Suprapubic skin (tissue), 4 donors: Measurements from ENCODE around the gene NEK2. TPM values are rescaled to one million over a fixed set of nuclear protein-coding genes. Genes with fewer than 3 reads are reported as not detected.

Experiments used
- DNase-seq, 2 donors: peaks; one replicate each; pipeline ENCODE4 v3.0.0-alpha.2; 2019; ENCODE audit warnings: low spot score in 2 of 2
- H3K27ac ChIP-seq: fragments of 200-600 bp; sonication (generic); one replicate; pipeline ENCODE4 v1.5.1; 2019
- H3K27me3 ChIP-seq: fragments of 200-600 bp; sonication (generic); one replicate; pipeline ENCODE4 v1.5.1; 2019
- H3K36me3 ChIP-seq: fragments of 200-600 bp; sonication (generic); one replicate; pipeline ENCODE4 v1.5.1; 2019
- H3K4me1 ChIP-seq: fragments of 200-600 bp; sonication (generic); one replicate; pipeline ENCODE4 v1.5.1; 2019
- H3K4me3 ChIP-seq: fragments of 200-600 bp; sonication (generic); one replicate; pipeline ENCODE4 v1.5.1; 2019; ENCODE audit warnings: mild to moderate bottlenecking
- H3K9me3 ChIP-seq: fragments of 200-600 bp; sonication (generic); one replicate; pipeline ENCODE4 v1.5.1; 2019
- CTCF ChIP-seq, 2 donors: fragments of 200-600 bp in 1 of 2; fragments of 450-650 bp in 1 of 2; sonication (generic) in 1 of 2; IDR thresholded peaks; one replicate each; pipeline ENCODE4 v1.5.1; 2016 to 2019; ENCODE audit warnings: antibody characterized with exemption in 2 of 2, mild to moderate bottlenecking in 1 of 2, moderate library complexity in 1 of 2
- EP300 ChIP-seq: sonication (generic); formaldehyde crosslinking; IDR thresholded peaks from one replicate; pipeline ENCODE4 v1.6.1; 2017; ENCODE audit warnings: antibody characterized with exemption
- POLR2A ChIP-seq, 2 donors: fragments of 450-650 bp; IDR thresholded peaks; one replicate each; pipeline ENCODE4 v1.6.1; 2017; ENCODE audit warnings: antibody characterized with exemption in 2 of 2, mild to moderate bottlenecking in 2 of 2, moderate library complexity in 2 of 2
- POLR2AphosphoS5 ChIP-seq, 3 donors: sonication (generic); formaldehyde crosslinking; IDR thresholded peaks; one replicate each; pipeline ENCODE4 v1.6.1; 2017; ENCODE audit warnings: antibody characterized with exemption in 3 of 3
- WGBS: methylation state at CpG from one replicate; pipeline ENCODE4 v1.1.5; 2018; 5-methylcytosine and 5-hydroxymethylcytosine counted together
- total RNA-seq, 4 donors: library from RNA; depleted of rRNA; stranded (reverse); fragments of >200 nt; gene quantifications; one replicate each; pipeline ENCODE4 v1.1.0, GENCODE V29; 2016

Gene NEK2
- total RNA-seq, 4 donors from 2014 or later, result 3.2 to 11.8 (median 3.6) TPM; not detected in 1

DNA sequence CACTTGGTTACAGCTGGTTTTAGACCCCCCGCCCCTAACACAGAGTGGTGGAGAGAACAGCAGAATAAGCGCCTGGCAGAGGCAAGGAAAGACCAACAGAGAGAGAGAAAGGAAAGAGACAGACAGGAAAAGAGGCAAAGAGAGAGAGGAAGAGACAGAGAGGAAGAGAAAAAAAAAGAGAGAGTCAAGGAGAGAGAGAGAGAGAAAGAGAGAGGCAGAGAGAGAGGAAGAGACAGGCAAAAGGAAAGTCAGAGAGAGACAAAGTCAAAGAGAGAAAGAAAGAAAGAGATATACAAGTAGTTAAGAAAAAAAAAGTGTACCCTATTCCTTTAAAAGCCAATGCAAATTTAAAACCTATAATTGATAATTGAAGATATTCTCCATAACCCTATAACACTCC lies 13.0 kb upstream of the NEK2 start:
- Histone ChIP-seq H3K9me3 (no peaks in the 10 kb centered on the region), H3K4me1 (no peaks in the 10 kb centered on the region), H3K4me3 (no peak overlapping the region), H3K27ac (no peak overlapping the region), H3K27me3 (no peaks in the 10 kb centered on the region), H3K36me3 (no peaks in the 10 kb centered on the region)
- no peak for TF ChIP-seq CTCF (IDR thresholded peaks at IDR 0.05)
- DNase-seq, result no peak
- WGBS, result 92% methylated on average over 2 of the region's 2 CpGs

DNA sequence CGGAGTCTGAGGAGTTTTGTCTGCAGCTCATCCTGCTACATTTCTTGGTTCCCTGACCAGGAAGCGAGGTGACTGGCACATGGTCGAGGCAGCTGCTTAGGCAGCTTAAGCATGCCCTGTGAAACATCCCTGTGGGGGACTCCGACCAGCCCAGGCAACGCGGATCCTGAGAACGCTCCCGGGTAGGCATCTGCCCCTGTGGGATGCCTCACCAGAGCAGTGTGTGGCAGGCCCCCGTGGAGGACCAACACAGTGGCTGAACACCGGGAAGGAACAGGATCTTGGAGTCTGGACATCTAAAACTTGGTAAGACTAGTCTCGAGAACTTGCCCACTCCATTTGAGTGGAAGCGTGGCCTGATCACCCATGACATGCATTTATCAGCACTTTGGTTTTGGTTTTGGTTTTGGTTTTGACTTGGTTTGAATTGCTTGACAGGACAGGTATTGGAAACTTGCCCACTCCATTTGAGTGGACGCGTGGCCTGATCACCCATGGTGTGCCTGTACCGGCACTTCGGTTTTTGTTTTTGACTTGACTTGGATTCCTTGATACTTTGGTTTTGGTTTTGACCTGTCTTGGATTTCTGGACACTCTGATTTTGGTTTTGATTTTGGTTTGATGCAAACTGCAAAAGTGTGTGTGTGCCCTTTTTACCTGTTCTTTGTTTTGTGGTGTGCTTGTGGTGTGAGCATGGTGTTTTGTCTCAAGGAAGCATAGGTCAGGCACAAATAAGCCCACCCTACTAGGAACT lies 12.2 kb upstream of the NEK2 start:
- H3K36me3 ChIP-seq, result no peaks in the 10 kb centered on the region
- no peaks in the 10 kb centered on the region for H3K9me3 ChIP-seq
- H3K4me3 ChIP-seq, result no peak overlapping the region
- no peaks in the 10 kb centered on the region for H3K4me1 ChIP-seq
- DNase-seq, result no peak
- WGBS, result 95% methylated on average over 16 of the region's 16 CpGs
- TF ChIP-seq POLR2A (IDR thresholded peaks at IDR 0.05), result no peak
- TF ChIP-seq CTCF (IDR thresholded peaks at IDR 0.05), result no peak
- TF ChIP-seq POLR2AphosphoS5 (IDR thresholded peaks at IDR 0.05), result no peak
- TF ChIP-seq EP300, result no peak
- H3K27ac ChIP-seq, result no peak overlapping the region
- H3K27me3 ChIP-seq, result no peaks in the 10 kb centered on the region

DNA sequence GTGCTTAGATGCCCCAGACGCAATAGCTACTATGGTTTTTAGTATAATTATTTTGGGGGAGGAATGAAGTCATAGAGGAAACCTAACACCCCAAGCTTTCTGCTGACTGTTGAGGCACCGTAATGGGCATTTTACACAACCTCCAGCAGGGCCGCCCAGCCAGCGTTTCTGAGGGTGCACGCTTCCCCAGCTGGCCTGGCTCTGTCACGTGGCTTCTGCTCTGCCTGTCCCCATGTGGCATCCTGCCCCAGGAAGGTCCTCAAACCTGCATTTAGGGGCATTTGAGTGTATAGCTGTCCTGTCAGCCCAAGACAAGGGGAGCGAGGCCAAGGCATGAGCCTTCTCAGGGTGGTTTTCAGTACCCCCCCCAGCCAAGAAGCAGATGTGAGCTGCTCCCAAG lies 10.4 kb upstream of the NEK2 start:
- no peaks in the 10 kb centered on the region for H3K27me3 ChIP-seq
- no peak for DNase-seq
- H3K27ac ChIP-seq, result no peak overlapping the region
- H3K9me3 ChIP-seq, result no peaks in the 10 kb centered on the region
- H3K4me3 ChIP-seq, result no peak overlapping the region
- TF ChIP-seq POLR2A (IDR thresholded peaks at IDR 0.05) (no peak), CTCF (IDR thresholded peaks at IDR 0.05) (no peak), POLR2AphosphoS5 (IDR thresholded peaks at IDR 0.05) (no peak), EP300 (no peak)
- H3K36me3 ChIP-seq, result no peaks in the 10 kb centered on the region
- WGBS, result 79% methylated on average over 7 of the region's 7 CpGs
- no peaks in the 10 kb centered on the region for H3K4me1 ChIP-seq

GRCh38 chr1:211684791-211685190 lies 9.4 kb upstream of the NEK2 start:
- no peak for DNase-seq
- H3K4me1 ChIP-seq, result no peaks in the 10 kb centered on the region
- H3K27ac ChIP-seq, result no peak overlapping the region
- H3K4me3 ChIP-seq, result no peak overlapping the region
- H3K27me3 ChIP-seq, result no peaks in the 10 kb centered on the region
- 89% methylated on average over 3 of the region's 3 CpGs for WGBS
- TF ChIP-seq CTCF (IDR thresholded peaks at IDR 0.05) (no peak), POLR2A (IDR thresholded peaks at IDR 0.05) (no peak), POLR2AphosphoS5 (IDR thresholded peaks at IDR 0.05) (no peak), EP300 (no peak)
- H3K36me3 ChIP-seq, result no peaks in the 10 kb centered on the region
- no peaks in the 10 kb centered on the region for H3K9me3 ChIP-seq

DNA sequence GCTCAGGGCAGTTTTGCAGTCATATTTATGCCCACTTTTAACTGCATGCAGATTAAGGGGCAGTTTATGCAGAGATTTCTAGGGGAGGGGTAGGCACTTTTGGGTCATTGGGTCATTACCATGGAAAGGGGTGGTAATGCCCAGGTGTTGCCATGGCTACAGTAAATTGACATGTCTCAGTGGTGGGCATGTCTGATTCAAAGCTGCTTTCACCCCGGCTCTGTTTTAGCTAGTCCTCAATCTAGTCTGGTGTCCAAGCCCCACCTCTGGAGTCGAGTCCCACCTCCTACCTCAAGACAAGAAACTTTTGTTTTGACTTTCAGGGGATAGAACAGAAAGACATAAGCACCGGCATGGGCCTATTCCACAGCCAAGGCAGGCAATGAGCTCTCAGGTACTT lies 8.9 kb upstream of the NEK2 start:
- H3K9me3 ChIP-seq, result no peaks in the 10 kb centered on the region
- no peak overlapping the region for H3K27ac ChIP-seq
- no peak for DNase-seq
- WGBS, result 50% methylated on average over 3 of the region's 3 CpGs
- TF ChIP-seq EP300 (no peak), POLR2AphosphoS5 (IDR thresholded peaks at IDR 0.05) (no peak), CTCF (IDR thresholded peaks at IDR 0.05) (no peak), POLR2A (IDR thresholded peaks at IDR 0.05) (no peak)
- no peaks in the 10 kb centered on the region for H3K4me1 ChIP-seq
- H3K27me3 ChIP-seq, result no peaks in the 10 kb centered on the region
- no peak overlapping the region for H3K4me3 ChIP-seq
- no peaks in the 10 kb centered on the region for H3K36me3 ChIP-seq
